IMR-90 (cell line): Measurements from ENCODE around the gene SULT1A3. TPM values are rescaled to one million over a fixed set of nuclear protein-coding genes. Genes with fewer than 3 reads are reported as not detected.

Experiments used
- ATAC-seq: fragments of 200-7000 bp; cut with Tn5 transposase; 2 replicates; pipeline ENCODE4 v1.9.1; 2020; ENCODE audit warnings: low read depth, mild to moderate bottlenecking, moderate library complexity
- BruUV-seq: library from RNA; stranded (reverse); fragments of 400-500 nt; replicated peaks from 2 replicates; lab custom pipeline; 2021; lab: Mats Ljungman, UMichigan
- CTCF ChIA-PET: fragments of 300-600 bp; formaldehyde crosslinking; extraction: SDS; loops from one replicate; lab custom pipeline; 2021; ENCODE audit warnings: antibody characterized with exemption; lab: Yijun Ruan, JAX
- POLR2A ChIA-PET: fragments of 300-600 bp; sonication (Branson Sonifier 250); formaldehyde crosslinking; loops from one replicate; lab custom pipeline; 2022; ENCODE audit warnings: antibody characterized with exemption; ENCODE audit not compliant: unreplicated experiment; lab: Charles Lee
- DNase-seq: peaks from one replicate; pipeline ENCODE4 v3.0.0; 2013
- H2AFZ ChIP-seq: replicated peaks from 2 replicates; pipeline ENCODE3; 2013; ENCODE audit warnings: low read length, mild to moderate bottlenecking; ENCODE audit not compliant: poor library complexity
- H2AK5ac ChIP-seq: 2 replicates; pipeline ENCODE4 v1.6.1; 2013; ENCODE audit warnings: low read depth, low read length, inconsistent platforms
- H2AK9ac ChIP-seq: replicated peaks from 2 replicates; pipeline ENCODE3; 2013; ENCODE audit warnings: mild to moderate bottlenecking, low read depth, low read length, moderate library complexity; ENCODE audit not compliant: poor library complexity
- H2BK120ac ChIP-seq: 2 replicates; pipeline ENCODE4 v1.6.1; 2013; ENCODE audit warnings: low read depth, low read length, inconsistent platforms
- H2BK15ac ChIP-seq: 3 replicates; pipeline ENCODE4 v1.6.1; 2013; ENCODE audit warnings: low read depth, low read length, inconsistent platforms
- H2BK20ac ChIP-seq: 2 replicates; pipeline ENCODE4 v1.6.1; 2013; ENCODE audit warnings: low read depth, mild to moderate bottlenecking, inconsistent platforms, low read length, moderate library complexity
- H2BK5ac ChIP-seq: 2 replicates; pipeline ENCODE4 v1.6.1; 2013; ENCODE audit warnings: mild to moderate bottlenecking, low read depth, low read length, inconsistent platforms; ENCODE audit not compliant: poor library complexity, severe bottlenecking
- H3K14ac ChIP-seq: replicated peaks from 2 replicates; pipeline ENCODE4 v1.6.1; 2013; ENCODE audit warnings: low read depth, low read length, inconsistent platforms
- H3K18ac ChIP-seq: 2 replicates; pipeline ENCODE4 v1.6.1; 2013; ENCODE audit warnings: low read depth, low read length, control low read depth
- H3K23ac ChIP-seq: 2 replicates; pipeline ENCODE4 v1.6.1; 2013; ENCODE audit warnings: low read depth, low read length, inconsistent platforms
- H3K27ac ChIP-seq: 2 replicates; pipeline ENCODE4 v1.5.1; 2013; ENCODE audit warnings: mild to moderate bottlenecking, control low read depth, low read length; ENCODE audit not compliant: insufficient read depth
- H3K27me3 ChIP-seq: 2 replicates; pipeline ENCODE4 v1.6.1; 2013; ENCODE audit warnings: low read length; ENCODE audit not compliant: control insufficient read depth, insufficient read depth
- H3K36me3 ChIP-seq: 2 replicates; pipeline ENCODE4 v1.6.1; 2013; ENCODE audit warnings: low read length, mixed read lengths; ENCODE audit not compliant: control insufficient read depth, insufficient read depth
- H3K4ac ChIP-seq: 2 replicates; pipeline ENCODE4 v1.6.1; 2013; ENCODE audit warnings: low read depth, low read length, inconsistent platforms
- H3K4me1 ChIP-seq: 2 replicates; pipeline ENCODE4 v1.6.1; 2013; ENCODE audit warnings: low read length, mixed read lengths; ENCODE audit not compliant: control insufficient read depth, insufficient read depth
- H3K4me2 ChIP-seq: 2 replicates; pipeline ENCODE4 v1.6.1; 2013; ENCODE audit warnings: low read depth, mild to moderate bottlenecking, control low read depth, low read length, moderate library complexity
- H3K4me3 ChIP-seq: 2 replicates; pipeline ENCODE4 v1.5.1; 2013; ENCODE audit warnings: low read depth, mild to moderate bottlenecking, control low read depth, low read length, moderate library complexity; ENCODE audit not compliant: insufficient read depth
- H3K56ac ChIP-seq: 2 replicates; pipeline ENCODE4 v1.6.1; 2013; ENCODE audit warnings: low read length, inconsistent platforms; ENCODE audit not compliant: insufficient read depth; ENCODE audit errors: extremely low read depth
- H3K79me1 ChIP-seq, 2 experiments: 2 replicates each; pipeline ENCODE4 v1.6.1; 2013; ENCODE audit warnings: low read length in 2 of 2, inconsistent platforms in 1 of 2, low read depth in 1 of 2
- H3K9ac ChIP-seq: 2 replicates; pipeline ENCODE4 v1.6.1; 2013; ENCODE audit warnings: low read depth, low read length, control low read depth
- H3K9me1 ChIP-seq: 2 replicates; pipeline ENCODE4 v1.6.1; 2013; ENCODE audit warnings: low read length, inconsistent platforms; ENCODE audit not compliant: insufficient read depth
- H3K9me3 ChIP-seq: 2 replicates; pipeline ENCODE4 v1.6.1; 2013; ENCODE audit warnings: low read length; ENCODE audit not compliant: control insufficient read depth, insufficient read depth
- H4K20me1 ChIP-seq: 2 replicates; pipeline ENCODE4 v1.6.1; 2013; ENCODE audit warnings: low read length, inconsistent platforms; ENCODE audit not compliant: insufficient read depth
- H4K5ac ChIP-seq: 2 replicates; pipeline ENCODE4 v1.6.1; 2013; ENCODE audit warnings: mild to moderate bottlenecking, low read depth, low read length, control low read depth
- H4K8ac ChIP-seq, 2 experiments: 2 replicates each; pipeline ENCODE4 v1.6.1; 2013; ENCODE audit warnings: low read depth in 2 of 2, low read length in 2 of 2, control low read depth in 1 of 2, inconsistent platforms in 1 of 2
- H4K91ac ChIP-seq: 2 replicates; pipeline ENCODE4 v1.6.1; 2013; ENCODE audit warnings: low read depth, low read length, inconsistent platforms; ENCODE audit not compliant: insufficient read depth
- BHLHE40 ChIP-seq: fragments of 150-350 bp; IDR thresholded peaks from 2 replicates; pipeline ENCODE4 v1.6.1; 2016; ENCODE audit warnings: mild to moderate bottlenecking, low read depth, low read length
- CEBPB ChIP-seq: IDR thresholded peaks from 2 replicates; pipeline ENCODE4 v1.6.1; 2012; ENCODE audit warnings: low read depth, low read length, improper control_type of control experiment
- FOS ChIP-seq: fragments of 150-350 bp; IDR thresholded peaks from 2 replicates; pipeline ENCODE4 v1.6.1; 2016; ENCODE audit warnings: low read depth, low read length
- MAFK ChIP-seq: IDR thresholded peaks from 2 replicates; pipeline ENCODE4 v1.6.1; 2012; ENCODE audit warnings: low read depth, low read length, improper control_type of control experiment
- MAZ ChIP-seq: IDR thresholded peaks from 2 replicates; pipeline ENCODE4 v1.6.1; 2012; ENCODE audit warnings: low read depth, mild to moderate bottlenecking, low read length, improper control_type of control experiment, moderate library complexity, borderline replicate concordance
- MXI1 ChIP-seq: IDR thresholded peaks from 2 replicates; pipeline ENCODE4 v1.6.1; 2012; ENCODE audit warnings: low read depth, mild to moderate bottlenecking, low read length, moderate library complexity, borderline replicate concordance
- NFE2L2 ChIP-seq: fragments of 150-350 bp; IDR thresholded peaks from 2 replicates; pipeline ENCODE4 v1.6.1; 2016; ENCODE audit warnings: low read depth, mild to moderate bottlenecking, low read length
- POLR2A ChIP-seq: IDR thresholded peaks from 2 replicates; pipeline ENCODE4 v1.6.1; 2012; ENCODE audit warnings: mild to moderate bottlenecking, low read depth, low read length
- RCOR1 ChIP-seq: IDR thresholded peaks from 2 replicates; pipeline ENCODE4 v1.6.1; 2012; ENCODE audit warnings: mild to moderate bottlenecking, low read length, improper control_type of control experiment; ENCODE audit not compliant: insufficient replicate concordance
- RFX5 ChIP-seq: IDR thresholded peaks from 2 replicates; pipeline ENCODE4 v1.8.0; 2012; ENCODE audit warnings: low read depth, mild to moderate bottlenecking, low read length, moderate library complexity
- WGBS, 2 experiments: methylation state at CpG; one replicate each; pipeline versions ENCODE4 v1.1.5 to v1.1.7; 2013; ENCODE audit warnings: missing lambda C conversion rate in 2 of 2; ENCODE audit not compliant: insufficient read length in 1 of 2; ENCODE audit errors: extremely low coverage in 2 of 2; 5-methylcytosine and 5-hydroxymethylcytosine counted together
- dilution Hi-C: fragments of 300-500 bp; cut with HindIII; formaldehyde crosslinking; loops from one replicate; pipeline ENCODE4 v1.14.3; 2018; ENCODE audit warnings: low sequenced_read_pairs; ENCODE audit not compliant: unreplicated experiment
- in situ Hi-C: fragments of 300-500 bp; cut with MboI; formaldehyde crosslinking; loops from 3 replicates; pipeline ENCODE4 v1.14.3; 2019; ENCODE audit warnings: low sequenced_read_pairs, inconsistent platforms, mixed read lengths
- intact Hi-C: fragments of 100-400 bp; cut with micrococcal nuclease; formaldehyde crosslinking; loops from 2 replicates; pipeline ENCODE4 v1.10.0; 2022
- polyA plus RNA-seq, 3 experiments: library from polyadenylated mRNA; depleted of rRNA; stranded (reverse); fragments of >200 nt; gene quantifications; 2 replicates each; pipeline ENCODE4 v1.2.3, GENCODE V29; 2012; ENCODE audit warnings: low replicate concordance in 1 of 3
- total RNA-seq: library from RNA; depleted of rRNA; stranded (reverse); fragments of >200 nt; gene quantifications from 2 replicates; pipeline ENCODE4 v1.2.3, GENCODE V29; 2012
- TF ChIP-seq, protein P1 (sequence below): fragments of 150-350 bp; IDR thresholded peaks from 2 replicates; pipeline ENCODE4 v1.6.1; 2016; ENCODE audit warnings: low read depth, mild to moderate bottlenecking, low read length, moderate library complexity, borderline replicate concordance
- TF ChIP-seq, protein P2 (sequence below): conservative IDR thresholded peaks from 2 replicates; pipeline ENCODE4 v1.5.1; 2012; ENCODE audit warnings: mild to moderate bottlenecking, low read depth, low read length, improper control_type of control experiment

The SULT1A3 gene
- total and polyA plus RNA-seq, 2 of the 4 experiments (the other 2 are of a cell fraction), result 0.18 to 17.2 TPM

DNA sequence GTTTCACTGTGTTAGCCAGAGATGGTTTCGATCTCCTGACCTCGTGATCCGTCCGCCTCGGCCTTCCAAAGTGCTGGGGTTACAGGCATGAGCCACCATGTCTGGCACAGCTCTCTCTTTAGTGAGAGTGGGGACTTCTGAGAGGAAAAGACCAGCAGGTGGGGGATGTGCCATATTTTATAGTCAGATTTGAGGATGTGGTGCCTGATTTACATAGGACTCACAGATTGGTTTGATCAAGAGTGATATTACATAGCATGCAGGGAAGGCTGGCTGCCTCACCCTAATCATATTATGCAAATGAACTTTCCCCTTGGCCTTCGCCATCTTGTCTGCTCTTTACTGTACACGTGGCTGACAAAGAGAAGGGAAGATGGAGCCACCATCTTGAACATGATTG lies 48.0 kb upstream of the SULT1A3 start:
- no TSS peak for BruUV-seq
- H3K9me1 ChIP-seq, result no peaks in the 10 kb centered on the region
- dilution Hi-C loops, result no loop called here

More for the DNA sequence above, 48.0 kb upstream of the SULT1A3 start:
- Histone ChIP-seq H2BK120ac (no peak overlapping the region), H2AK5ac (no peak overlapping the region), H2BK5ac (no peak overlapping the region), H4K91ac (no peak overlapping the region), H2AK9ac (no peak overlapping the region), H4K5ac (no peak overlapping the region), H3K14ac (no peak overlapping the region), H3K79me1 (no peaks in the 10 kb centered on the region), H4K8ac (no peak overlapping the region), H3K27ac (no peak overlapping the region), H3K4me2 (no peak overlapping the region), H4K20me1 (no peaks in the 10 kb centered on the region), H3K9ac (no peak overlapping the region), H3K4me1 (no peaks in the 10 kb centered on the region), H3K4me3 (no peak overlapping the region), H3K18ac (no peak overlapping the region), H3K27me3 (no peaks in the 10 kb centered on the region; the same call in 1 of the 2 replicates), H3K23ac (no peak overlapping the region), H3K9me3 (peaks cover 10% of the 10 kb centered on the region), H3K36me3 (no peaks in the 10 kb centered on the region), H2BK20ac (no peak overlapping the region), H3K4ac (no peak overlapping the region), H2AFZ (no peak overlapping the region), H2BK15ac (no peak overlapping the region), H3K56ac (no peak overlapping the region)
- no peak for DNase-seq
- ChIA-PET CTCF (no interaction called here), POLR2A (no interaction called here)
- intact Hi-C loops (no loop called here), in situ Hi-C loops (loop anchor here (5.0 kb wide), 1 partner anchor 54 kb away; the partner anchor contains the start of gene YPEL3)
- TF ChIP-seq NFE2L2, result no peak
- no peak for TF ChIP-seq MXI1
- TF ChIP-seq, protein P1, sequence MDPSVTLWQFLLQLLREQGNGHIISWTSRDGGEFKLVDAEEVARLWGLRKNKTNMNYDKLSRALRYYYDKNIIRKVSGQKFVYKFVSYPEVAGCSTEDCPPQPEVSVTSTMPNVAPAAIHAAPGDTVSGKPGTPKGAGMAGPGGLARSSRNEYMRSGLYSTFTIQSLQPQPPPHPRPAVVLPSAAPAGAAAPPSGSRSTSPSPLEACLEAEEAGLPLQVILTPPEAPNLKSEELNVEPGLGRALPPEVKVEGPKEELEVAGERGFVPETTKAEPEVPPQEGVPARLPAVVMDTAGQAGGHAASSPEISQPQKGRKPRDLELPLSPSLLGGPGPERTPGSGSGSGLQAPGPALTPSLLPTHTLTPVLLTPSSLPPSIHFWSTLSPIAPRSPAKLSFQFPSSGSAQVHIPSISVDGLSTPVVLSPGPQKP, result no peak
- no peak for TF ChIP-seq RFX5
- no peak for TF ChIP-seq FOS
- no peak for TF ChIP-seq BHLHE40
- no peak for TF ChIP-seq POLR2A
- TF ChIP-seq RCOR1, result no peak
- no peak for TF ChIP-seq MAFK
- TF ChIP-seq, protein P2, sequence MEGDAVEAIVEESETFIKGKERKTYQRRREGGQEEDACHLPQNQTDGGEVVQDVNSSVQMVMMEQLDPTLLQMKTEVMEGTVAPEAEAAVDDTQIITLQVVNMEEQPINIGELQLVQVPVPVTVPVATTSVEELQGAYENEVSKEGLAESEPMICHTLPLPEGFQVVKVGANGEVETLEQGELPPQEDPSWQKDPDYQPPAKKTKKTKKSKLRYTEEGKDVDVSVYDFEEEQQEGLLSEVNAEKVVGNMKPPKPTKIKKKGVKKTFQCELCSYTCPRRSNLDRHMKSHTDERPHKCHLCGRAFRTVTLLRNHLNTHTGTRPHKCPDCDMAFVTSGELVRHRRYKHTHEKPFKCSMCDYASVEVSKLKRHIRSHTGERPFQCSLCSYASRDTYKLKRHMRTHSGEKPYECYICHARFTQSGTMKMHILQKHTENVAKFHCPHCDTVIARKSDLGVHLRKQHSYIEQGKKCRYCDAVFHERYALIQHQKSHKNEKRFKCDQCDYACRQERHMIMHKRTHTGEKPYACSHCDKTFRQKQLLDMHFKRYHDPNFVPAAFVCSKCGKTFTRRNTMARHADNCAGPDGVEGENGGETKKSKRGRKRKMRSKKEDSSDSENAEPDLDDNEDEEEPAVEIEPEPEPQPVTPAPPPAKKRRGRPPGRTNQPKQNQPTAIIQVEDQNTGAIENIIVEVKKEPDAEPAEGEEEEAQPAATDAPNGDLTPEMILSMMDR, result no peak
- no peak for TF ChIP-seq CEBPB
- TF ChIP-seq MAZ, result no peak
- no CpG with 5 or more reads among the region's 7 CpGs for WGBS, 2 experiments
- ATAC-seq, result no peak
